ENCODE measurements around the gene RASAL2.
"Not testable (repeated sequence)": the region's sequence is repeated elsewhere in the genome, so short reads cannot be mapped to it uniquely, and the experiment has no call there.

The RASAL2 gene

GRCh38 chr1:178076607-178077006 is 17.3 kb upstream of the RASAL2 start:
- peaks cover 9% of the 10 kb centered on the region for H3K4me1 Mint-ChIP-seq
- H3K9me3 Mint-ChIP-seq: no peaks in the 10 kb centered on the region
- TF ChIP-seq CTCF (IDR thresholded peaks at IDR 0.05; ENCODE audit: unreplicated experiment in 3 of 3): no peak
- peaks cover 4% of the 10 kb centered on the region for H3K27me3 Mint-ChIP-seq (ENCODE audit: low read depth)
- H3K27ac Mint-ChIP-seq: no peak overlapping the region
- H3K4me3 Mint-ChIP-seq: no peak overlapping the region
- H3K36me3 Mint-ChIP-seq (ENCODE audit: low read depth): no peaks in the 10 kb centered on the region

GRCh38 chr1:178077917-178078316 is 16.0 kb upstream of the RASAL2 start:
- TF ChIP-seq CTCF (IDR thresholded peaks at IDR 0.05; ENCODE audit: unreplicated experiment in 3 of 3): no peak
- Mint-ChIP-seq H3K4me3 (no peak overlapping the region), H3K27me3 (ENCODE audit: low read depth) (peaks cover 4% of the 10 kb centered on the region), H3K4me1 (peaks cover 9% of the 10 kb centered on the region), H3K9me3 (no peaks in the 10 kb centered on the region), H3K36me3 (ENCODE audit: low read depth) (no peaks in the 10 kb centered on the region), H3K27ac (no peak overlapping the region)

DNA sequence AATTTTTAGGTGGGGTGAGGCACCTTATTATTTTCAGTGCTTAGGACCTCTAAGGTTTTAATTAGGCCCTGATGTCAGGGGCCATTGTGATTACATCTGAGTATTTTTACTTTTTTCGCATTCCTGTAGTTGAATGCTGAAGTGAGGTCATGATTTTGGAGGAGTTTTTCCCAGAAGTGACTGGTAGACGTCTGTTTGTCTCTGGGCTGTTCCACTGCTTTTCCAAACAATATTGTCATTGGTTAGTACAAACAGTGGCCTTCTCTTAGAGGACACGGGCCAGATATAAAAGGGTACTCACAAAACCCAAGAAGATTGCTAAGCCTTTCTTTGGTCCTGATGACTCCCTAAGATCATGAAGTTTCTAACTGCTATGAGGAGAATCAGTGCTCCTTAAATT is 7.6 kb upstream of the RASAL2 start:
- no peak for TF ChIP-seq CTCF (IDR thresholded peaks at IDR 0.05; ENCODE audit: unreplicated experiment in 3 of 3)
- Mint-ChIP-seq H3K9me3 (no peaks in the 10 kb centered on the region), H3K36me3 (ENCODE audit: low read depth) (no peaks in the 10 kb centered on the region), H3K27ac (no peak overlapping the region), H3K27me3 (ENCODE audit: low read depth) (no peaks in the 10 kb centered on the region), H3K4me3 (no peak overlapping the region), H3K4me1 (peaks cover 22% of the 10 kb centered on the region)

DNA sequence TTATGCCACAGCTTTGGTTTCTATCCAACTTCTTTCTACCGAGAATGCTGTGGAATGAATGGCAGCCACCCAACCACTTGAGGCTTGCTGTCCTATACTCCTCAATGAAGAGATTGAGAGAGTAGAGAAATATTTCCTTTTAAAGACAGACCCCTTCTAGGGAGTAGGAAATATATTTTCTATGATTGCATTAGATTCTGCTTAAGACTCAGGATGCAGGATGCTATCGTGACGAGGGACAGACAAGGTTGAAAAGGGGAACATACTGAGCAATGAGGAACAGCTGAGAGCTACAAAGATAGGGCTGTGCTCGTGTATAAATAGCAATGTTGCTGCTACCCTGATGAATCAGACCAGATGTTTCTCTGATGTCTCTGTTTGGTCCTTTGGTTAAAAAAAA is 7.1 kb upstream of the RASAL2 start:
- Mint-ChIP-seq H3K4me3 (no peak overlapping the region), H3K27me3 (ENCODE audit: low read depth) (no peaks in the 10 kb centered on the region), H3K9me3 (no peaks in the 10 kb centered on the region), H3K4me1 (peaks cover 22% of the 10 kb centered on the region), H3K36me3 (ENCODE audit: low read depth) (no peaks in the 10 kb centered on the region), H3K27ac (no peak overlapping the region)
- no peak for TF ChIP-seq CTCF (IDR thresholded peaks at IDR 0.05; ENCODE audit: unreplicated experiment in 3 of 3)

DNA sequence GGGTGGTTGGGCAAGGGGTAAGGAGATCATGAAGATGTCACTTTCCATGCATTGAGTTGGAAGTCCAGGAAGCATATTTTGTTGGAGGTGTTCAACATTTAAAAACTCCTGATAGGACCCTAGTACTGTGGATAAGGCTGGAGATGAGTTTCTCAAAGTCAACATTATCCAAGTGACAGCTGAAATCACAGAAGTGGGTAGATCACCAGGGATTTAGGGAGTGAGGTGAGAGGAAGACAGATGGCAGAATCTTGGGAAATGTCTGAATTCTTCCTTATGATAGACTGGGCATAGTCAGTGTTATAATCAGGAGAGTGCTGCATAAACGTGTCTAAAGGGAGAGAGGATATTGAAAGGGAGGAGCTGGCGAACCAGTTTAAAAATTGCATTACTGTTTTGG is 5.3 kb upstream of the RASAL2 start:
- H3K27ac Mint-ChIP-seq: no peak overlapping the region
- H3K27me3 Mint-ChIP-seq (ENCODE audit: low read depth): no peaks in the 10 kb centered on the region
- no peaks in the 10 kb centered on the region for H3K9me3 Mint-ChIP-seq
- no peak for TF ChIP-seq CTCF (IDR thresholded peaks at IDR 0.05; ENCODE audit: unreplicated experiment in 3 of 3)
- H3K4me3 Mint-ChIP-seq: peak overlapping the region in 2 of 3 experiments; percentile 1 to 2
- peaks cover 31% of the 10 kb centered on the region for H3K4me1 Mint-ChIP-seq
- no peaks in the 10 kb centered on the region for H3K36me3 Mint-ChIP-seq (ENCODE audit: low read depth)

DNA sequence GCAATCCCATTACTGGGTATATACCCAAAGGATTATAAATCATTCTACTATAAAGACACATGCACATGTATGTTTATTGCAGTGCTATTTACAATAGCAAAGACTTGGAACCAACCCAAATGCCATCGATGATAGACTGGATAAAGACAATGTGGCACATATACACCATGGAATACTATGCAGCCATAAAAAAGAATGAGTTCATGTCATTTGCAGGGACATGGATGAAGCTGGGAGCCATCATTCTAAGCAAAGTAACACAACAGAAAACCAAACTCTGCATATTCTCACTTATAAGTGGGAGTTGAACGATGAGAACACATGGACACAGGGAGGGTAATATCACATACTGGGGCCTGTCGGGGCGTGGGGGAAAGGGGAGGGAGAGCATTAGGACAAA is 2.5 kb upstream of the RASAL2 start:
- not testable (repeated sequence) for H3K36me3 Mint-ChIP-seq (ENCODE audit: low read depth); H3K27me3 Mint-ChIP-seq (ENCODE audit: low read depth); H3K27ac Mint-ChIP-seq; H3K9me3 Mint-ChIP-seq
- H3K4me1 Mint-ChIP-seq: peaks cover 50% of the 10 kb centered on the region
- H3K4me3 Mint-ChIP-seq: peak overlapping the region; percentile 27 to 64 (median 57)

All from nephron (organoid).